GM21576 (cell line): ENCODE data around the gene CARS1.

Experiments used
- ATAC-seq: cut with Tn5 transposase; IDR thresholded peaks from one replicate; pipeline ENCODE4 v1.9.1; 2021; ENCODE audit warnings: mild to moderate bottlenecking, moderate library complexity; ENCODE audit not compliant: unreplicated experiment

Gene CARS1

GRCh38 chr11:3010521-3011275 is 46.5 kb downstream of the CARS1 start:
- ATAC-seq = no peak

- ATAC-seq = no peak
These were observed 47.2 kb downstream of the CARS1 start for GRCh38 chr11:3010004-3010403.

- no peak for ATAC-seq
These were observed 47.7 kb downstream of the CARS1 start for GRCh38 chr11:3009481-3009880.

GRCh38 chr11:3008746-3009336 is 48.4 kb downstream of the CARS1 start:
- no peak for ATAC-seq

- no peak for ATAC-seq
These were observed 49.7 kb downstream of the CARS1 start for GRCh38 chr11:3007404-3008010.

- ATAC-seq = no peak
These were observed 50.5 kb downstream of the CARS1 start for GRCh38 chr11:3006505-3007260.

GRCh38 chr11:3004481-3004880 is 52.7 kb downstream of the CARS1 start:
- no peak for ATAC-seq

- ATAC-seq = no peak
These were observed 53.6 kb downstream of the CARS1 start for GRCh38 chr11:3003396-3004231.

GRCh38 chr11:3002871-3003270 is 54.4 kb downstream of the CARS1 start:
- no peak for ATAC-seq

- ATAC-seq = no peak
These were observed 54.8 kb downstream of the CARS1 start for GRCh38 chr11:3002351-3002861.

- no peak for ATAC-seq
These were observed 55.7 kb downstream of the CARS1 start for GRCh38 chr11:3001496-3001895.

- ATAC-seq = no peak
These were observed 56.9 kb downstream of the CARS1 start for GRCh38 chr11:3000032-3000961.

GRCh38 chr11:2999464-2999998 is 57.7 kb downstream of the CARS1 start:
- ATAC-seq = no peak

GRCh38 chr11:2998073-2998850 is 59.0 kb downstream of the CARS1 start:
- ATAC-seq = no peak

- ATAC-seq = no peak
These were observed 59.8 kb downstream of the CARS1 start for GRCh38 chr11:2997406-2997805.

GRCh38 chr11:2996976-2997375 is 60.2 kb downstream of the CARS1 start:
- ATAC-seq = no peak

- no peak for ATAC-seq
These were observed 61.2 kb downstream of the CARS1 start for GRCh38 chr11:2995893-2996554.

- ATAC-seq = no peak
These were observed 62.1 kb downstream of the CARS1 start for GRCh38 chr11:2995031-2995561.
